T-helper 2 cell (primary cell): ENCODE measurements around the gene ZNF664.

Experiments used
- DNase-seq, 5 experiments: peaks; one replicate each; pipeline versions ENCODE4 v3.0.0 to v3.0.0-alpha.2; 2012 to 2022

Gene ZNF664

DNA sequence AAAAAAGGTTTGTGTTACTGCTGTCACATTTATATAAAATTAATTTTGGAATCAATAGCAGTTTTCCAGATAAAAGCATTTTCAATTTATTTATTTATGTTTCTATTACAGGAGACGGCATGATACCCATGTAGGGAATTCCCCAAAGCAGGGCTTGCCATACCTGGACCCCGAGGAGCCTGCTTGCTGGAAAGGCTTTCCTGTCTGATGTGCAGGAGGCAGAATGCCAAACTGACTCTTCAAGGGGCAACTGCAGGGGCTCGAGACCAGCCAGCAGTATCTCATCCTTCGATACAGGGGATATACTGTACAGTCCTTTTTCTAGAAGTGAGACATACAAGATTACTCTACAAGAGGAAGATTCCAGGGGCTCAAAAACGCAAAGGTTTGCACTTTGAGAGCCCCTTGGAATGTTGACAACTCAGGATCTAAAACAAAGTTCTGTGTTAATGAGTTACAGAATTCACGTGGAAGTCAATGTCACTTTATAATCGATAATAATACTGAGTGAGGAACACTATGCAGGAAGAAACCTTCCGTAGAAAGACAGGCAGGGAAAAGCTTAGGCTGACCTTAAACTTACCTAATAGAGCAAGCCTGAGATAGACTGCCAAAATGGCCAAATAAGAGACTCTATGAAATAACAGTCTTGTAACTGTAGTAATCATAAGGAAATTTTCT is 38.6 kb downstream of the ZNF664 start:
- no peak for DNase-seq

- DNase-seq, result no peak
Observed at GRCh38 chr12:124013073-124013472, 40.1 kb downstream of the ZNF664 start.

DNA sequence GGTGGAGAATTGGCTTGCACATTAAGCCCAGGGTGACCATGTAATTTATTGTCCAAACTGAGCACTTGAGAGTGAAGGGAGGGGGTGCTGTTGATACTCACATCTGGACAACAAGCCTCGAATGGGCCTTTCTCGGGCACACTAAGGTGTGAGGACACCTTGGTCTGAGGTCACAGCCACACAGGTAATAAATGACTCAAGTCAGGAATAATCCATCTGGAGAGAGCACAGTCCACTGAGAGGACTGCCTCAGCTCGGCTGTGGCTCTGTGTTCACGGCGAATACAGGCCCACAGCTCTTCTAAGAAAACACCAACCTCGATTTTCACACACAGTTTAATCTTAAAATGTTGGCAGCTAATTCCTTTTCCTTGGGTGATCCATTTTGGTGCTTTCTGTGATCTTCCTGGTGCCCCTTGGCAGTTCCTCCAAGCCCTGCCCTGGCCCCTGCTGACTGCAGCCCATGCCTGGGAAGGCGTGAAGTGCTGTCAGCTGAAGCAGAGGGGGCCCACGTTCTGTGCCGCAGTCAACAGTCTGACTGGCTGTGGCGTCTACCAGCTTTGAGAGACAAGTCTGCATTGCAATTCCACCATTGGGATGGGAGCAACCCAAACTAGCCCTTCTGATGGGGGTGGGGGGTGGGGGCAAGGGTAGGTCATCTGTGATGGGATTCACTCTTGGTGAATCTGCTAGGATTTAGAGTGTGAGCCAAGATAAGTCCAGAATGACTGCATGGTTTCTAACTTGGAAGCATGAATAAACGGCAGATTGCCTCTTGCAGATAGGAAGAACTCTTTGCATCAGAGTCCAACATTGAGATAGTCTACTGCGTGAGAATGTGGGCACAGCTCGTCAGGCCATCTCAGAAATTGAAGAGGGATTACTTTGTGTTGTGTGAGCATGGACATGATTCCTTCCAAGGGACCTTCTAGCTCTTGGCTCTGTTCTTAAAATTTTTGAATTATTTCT is 42.8 kb downstream of the ZNF664 start:
- no peak for DNase-seq

GRCh38 chr12:124017064-124017463 is 44.0 kb downstream of the ZNF664 start:
- no peak for DNase-seq

GRCh38 chr12:124018539-124018938 is 45.5 kb downstream of the ZNF664 start:
- DNase-seq, result no peak

DNA sequence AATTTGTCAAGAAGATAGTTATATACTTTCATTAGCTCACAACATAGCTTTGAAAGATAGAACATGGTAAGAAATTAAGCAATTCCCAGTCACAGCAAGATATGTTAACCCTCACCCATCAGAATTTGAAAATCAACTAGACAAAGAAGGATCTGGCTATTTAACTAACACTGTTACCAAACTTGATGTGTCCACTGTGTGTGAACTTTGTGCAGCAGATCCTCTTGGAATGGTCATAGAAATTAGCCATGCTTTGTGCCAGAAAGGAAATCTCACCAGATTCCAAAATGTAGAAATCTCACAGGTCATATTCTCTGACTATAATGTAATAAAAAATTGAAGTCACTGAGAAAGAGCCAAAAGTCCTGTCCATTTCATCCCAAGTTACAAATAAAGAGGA is 46.1 kb downstream of the ZNF664 start:
- no peak for DNase-seq

GRCh38 chr12:124020514-124020949 is 47.5 kb downstream of the ZNF664 start:
- DNase-seq, result no peak

- DNase-seq, result no peak
Observed at GRCh38 chr12:124021007-124021406, 48.0 kb downstream of the ZNF664 start.

- DNase-seq, result no peak
Observed at GRCh38 chr12:124022161-124022560, 49.1 kb downstream of the ZNF664 start.

GRCh38 chr12:124024263-124024678 is 51.3 kb downstream of the ZNF664 start:
- no peak for DNase-seq

DNA sequence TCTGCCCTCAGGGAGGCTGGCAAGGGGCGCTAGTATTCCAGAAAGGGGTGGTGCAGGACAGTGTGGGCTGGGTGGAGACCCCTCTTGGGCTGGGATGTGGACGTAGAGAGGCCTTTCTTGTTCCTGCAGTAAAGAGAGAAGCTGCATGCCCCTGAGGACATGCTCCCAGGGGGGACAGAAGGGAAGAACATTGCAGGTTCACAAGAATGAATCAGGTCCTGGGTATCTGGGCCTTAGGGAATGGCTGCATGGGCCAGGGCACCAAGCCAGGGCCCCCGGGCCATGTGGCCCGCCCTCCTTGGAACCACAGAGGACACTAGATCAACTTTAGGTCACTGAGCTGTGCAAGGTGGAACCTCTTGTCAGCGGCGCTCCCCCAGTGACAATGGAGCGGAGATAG is 51.8 kb downstream of the ZNF664 start:
- DNase-seq, result no peak

- DNase-seq, result no peak
Observed at GRCh38 chr12:124025661-124026060, 52.6 kb downstream of the ZNF664 start.

DNA sequence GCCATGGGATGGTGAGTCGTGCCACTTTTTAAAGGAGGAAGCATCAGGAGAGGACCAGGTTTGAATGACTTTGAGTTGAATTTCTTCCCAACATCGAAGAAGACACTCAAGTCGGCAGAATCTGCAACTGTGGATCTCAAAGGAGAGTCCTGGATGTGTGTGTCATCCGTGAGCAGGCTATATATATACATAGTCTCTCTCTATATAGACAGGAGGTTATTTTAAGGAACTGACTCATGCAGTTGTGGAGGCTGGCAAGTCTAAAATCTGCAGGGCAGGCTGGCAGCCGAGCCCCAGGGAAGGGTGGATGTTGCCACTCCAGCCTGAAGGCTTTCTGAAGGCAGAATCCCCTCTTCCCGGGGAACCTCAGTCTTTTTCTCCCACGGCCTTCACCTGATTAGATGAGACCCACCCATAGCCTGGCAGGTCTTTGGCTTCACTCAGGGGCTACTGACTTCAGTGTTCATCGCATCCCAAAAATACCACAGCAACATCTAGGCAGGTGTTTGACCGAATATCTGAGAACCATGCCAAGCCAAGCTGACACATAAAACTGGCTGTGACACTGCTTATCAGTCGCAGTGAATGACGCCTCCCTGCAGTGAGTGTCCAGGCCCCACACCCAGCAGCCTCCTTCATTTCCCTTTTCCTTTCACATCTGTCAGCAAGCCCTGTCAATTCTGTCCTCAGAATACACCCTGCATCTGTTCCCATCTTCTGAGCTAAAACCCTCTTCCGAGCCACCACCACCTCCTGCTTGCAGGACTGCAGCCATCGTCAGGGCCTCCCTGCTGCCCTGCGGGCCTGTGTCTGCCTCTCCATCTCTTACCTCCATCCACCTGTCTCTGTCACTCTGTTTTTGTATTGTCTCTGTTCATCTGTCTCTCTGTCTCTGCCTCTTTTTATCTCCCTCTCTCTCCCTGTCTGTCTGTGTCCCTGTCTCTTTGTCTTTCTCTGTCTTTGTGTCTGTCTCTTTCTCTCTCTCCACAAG is 54.0 kb downstream of the ZNF664 start:
- no peak for DNase-seq

DNA sequence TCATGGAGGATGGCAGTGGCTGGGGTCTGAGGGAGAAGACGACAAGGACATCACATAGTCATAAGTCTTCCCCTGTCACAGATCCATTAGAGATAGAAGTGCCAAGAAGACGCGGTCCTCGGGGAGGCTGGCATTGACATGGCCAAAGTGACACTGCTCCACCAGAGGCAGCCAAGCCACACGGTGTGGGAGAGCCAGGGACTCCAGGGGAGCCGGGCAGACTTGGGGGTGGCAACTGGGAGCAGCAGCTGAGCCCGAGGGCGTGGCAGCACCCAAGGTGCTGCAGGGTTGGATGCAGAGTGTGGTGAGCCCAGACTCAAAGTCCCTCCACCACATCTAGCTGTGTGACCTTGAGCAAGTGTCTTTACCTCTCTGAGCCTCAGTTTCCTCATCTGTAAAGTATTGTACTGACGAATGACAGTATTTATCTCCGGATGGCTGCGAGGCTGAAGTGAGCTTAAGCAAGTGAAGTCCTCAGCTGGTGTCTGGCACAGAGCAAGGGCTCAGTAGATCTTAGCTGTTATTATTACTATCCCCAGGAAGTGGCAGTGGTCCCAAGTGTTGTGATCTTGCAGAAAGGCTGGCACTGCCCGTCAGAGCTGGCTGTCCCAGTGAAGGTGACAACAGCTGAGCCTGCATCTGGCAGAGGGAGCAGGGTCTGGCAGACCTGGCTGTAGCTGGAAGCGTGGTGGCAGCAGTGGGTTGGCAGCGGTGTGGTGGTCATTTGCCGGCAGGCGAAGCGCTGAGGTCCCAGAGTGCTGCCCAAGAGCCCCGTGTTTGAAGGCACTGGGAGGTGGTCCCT is 54.9 kb downstream of the ZNF664 start:
- no peak for DNase-seq

DNA sequence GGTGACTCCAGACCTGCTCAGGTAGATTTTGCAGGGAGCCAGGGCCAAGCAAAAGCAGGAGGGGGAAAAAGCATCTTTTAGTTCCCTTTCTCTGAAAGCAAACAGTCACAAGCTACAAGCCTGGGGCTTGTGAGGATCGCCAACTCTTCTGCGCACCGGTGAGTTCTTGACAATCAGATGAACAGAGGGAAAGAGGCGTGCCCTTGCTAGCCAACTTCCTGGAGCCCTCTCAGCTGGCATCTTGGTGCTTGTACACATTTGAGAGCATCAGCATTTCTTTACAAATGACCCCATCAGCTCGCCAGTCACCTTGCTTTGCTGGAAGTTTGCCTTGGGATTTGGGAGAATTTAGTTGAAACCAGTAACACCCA is 55.5 kb downstream of the ZNF664 start:
- DNase-seq, result peak in 1 of 5 experiments; percentile 37

DNA sequence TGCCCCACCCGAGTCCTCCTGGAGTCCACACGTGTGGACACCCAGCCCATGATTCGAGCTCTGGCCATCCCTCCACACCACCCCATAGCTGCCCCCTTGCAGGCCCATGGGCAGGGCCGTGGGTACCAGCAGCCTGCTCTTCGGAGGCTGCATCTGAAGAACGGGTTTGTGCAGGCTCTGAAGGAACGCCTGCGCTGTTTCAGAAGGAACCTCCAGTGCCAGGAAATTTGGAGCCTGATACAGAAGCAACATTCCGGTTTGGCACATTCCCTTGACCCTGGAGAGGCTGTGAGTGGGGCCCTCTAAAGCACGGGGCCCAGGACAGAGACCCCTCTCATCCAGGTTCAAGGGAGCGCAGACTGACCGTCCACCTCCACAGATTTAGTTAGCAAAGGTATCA is 57.0 kb downstream of the ZNF664 start:
- DNase-seq, result no peak

GRCh38 chr12:124030510-124030909 is 57.5 kb downstream of the ZNF664 start:
- no peak for DNase-seq

DNA sequence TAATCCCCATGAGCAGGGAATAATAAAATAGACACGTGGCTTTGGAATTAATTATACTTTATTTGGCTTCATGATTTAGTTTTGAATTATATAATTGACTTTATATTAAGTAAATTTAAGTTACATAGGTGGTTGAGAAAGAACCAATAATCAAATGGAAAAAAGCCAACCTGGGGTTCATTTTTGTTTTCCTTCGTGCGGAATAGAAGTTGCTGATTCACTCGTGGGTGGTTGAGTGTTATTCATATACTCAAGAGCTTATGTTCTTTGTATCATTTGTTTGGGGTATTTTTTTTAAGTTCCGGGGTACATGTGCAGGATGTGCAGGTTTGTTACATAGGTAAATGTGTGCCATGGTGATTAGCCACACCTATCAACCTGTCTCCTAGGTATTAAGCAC is 58.0 kb downstream of the ZNF664 start:
- DNase-seq, result no peak

GRCh38 chr12:124032265-124032886 is 59.4 kb downstream of the ZNF664 start:
- no peak for DNase-seq

- no peak for DNase-seq
Observed at GRCh38 chr12:124033859-124034258, 60.8 kb downstream of the ZNF664 start.

GRCh38 chr12:124034297-124034696 is 61.3 kb downstream of the ZNF664 start:
- no peak for DNase-seq
